Endothelial cell of umbilical vein (primary cell): ENCODE measurements around the gene DUT.

Source experiments
- FOS ChIP-seq: IDR thresholded peaks from 2 replicates; pipeline ENCODE4 v1.6.1; 2011; ENCODE audit warnings: mild to moderate bottlenecking, low read length, moderate library complexity, borderline replicate concordance; ENCODE audit not compliant: insufficient read depth
- POLR2AphosphoS5 ChIP-seq: IDR thresholded peaks from 2 replicates; pipeline ENCODE4 v1.6.1; 2012; ENCODE audit warnings: low read depth, mild to moderate bottlenecking, control low read depth, low read length, moderate library complexity; ENCODE audit not compliant: insufficient read depth

DNA sequence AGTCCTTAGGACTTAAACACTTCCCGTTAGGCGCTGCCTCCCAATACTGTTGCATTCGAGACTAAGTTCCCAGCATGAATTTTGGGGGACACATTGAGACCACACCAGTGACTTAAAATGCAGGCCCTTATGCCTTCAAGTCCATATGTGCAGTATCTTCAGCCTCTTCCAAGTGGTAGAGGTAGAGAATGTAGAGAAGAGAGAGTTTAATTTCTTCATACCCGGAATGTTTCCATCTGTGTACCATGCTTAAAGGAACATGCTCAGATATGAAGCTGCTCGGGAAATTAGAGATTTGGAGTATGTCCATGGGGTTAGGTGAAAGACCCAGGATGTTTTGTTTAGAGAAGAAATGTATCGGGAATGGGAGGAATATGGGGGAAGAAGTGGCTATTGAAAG lies 12.6 kb downstream of the DUT start:
- TF ChIP-seq FOS (no peak), POLR2AphosphoS5 (no peak)
